Measurements from ENCODE around the gene DNAJC30.

The DNAJC30 gene

DNA sequence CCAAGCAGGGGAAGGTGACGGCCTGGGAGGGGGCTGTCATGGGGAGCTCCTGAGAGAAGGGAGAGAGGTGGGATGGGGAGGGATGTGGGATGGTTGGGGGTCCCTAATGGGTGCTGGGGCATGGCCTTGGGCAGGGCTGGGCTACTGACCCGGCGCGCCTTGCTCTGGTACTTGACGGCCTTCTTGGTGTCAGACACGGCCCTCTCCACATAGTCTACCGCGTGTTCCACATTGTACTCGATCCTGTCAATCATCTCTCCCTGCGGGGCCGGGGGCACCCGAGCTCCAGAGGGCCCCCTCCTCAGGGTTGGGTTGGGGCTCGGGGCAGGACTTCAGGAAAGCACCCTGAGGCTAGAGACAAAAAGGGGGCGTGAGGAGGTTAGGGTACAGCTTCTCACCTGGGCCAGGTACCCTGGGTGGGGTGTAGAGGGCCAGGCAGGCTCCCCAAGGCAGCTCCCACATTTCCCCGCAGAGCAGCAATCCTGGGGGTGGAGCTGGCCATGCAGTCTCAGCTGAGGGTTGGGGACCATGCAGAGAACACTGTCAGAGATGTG lies 17.4 kb upstream of the DNAJC30 start:
- H3K27ac ChIP-seq (ENCODE audit: insufficient read depth in 1 of 2, low read depth in 1 of 2, low read length in 2 of 2, poor library complexity in 1 of 2, severe bottlenecking in 2 of 2) = no peak overlapping the region
- no peaks in the 10 kb centered on the region for H3K9me3 ChIP-seq (ENCODE audit: control extremely low read depth in 1 of 5, control insufficient read depth in 4 of 5, insufficient read depth in 2 of 5, low read depth in 1 of 5, low read length in 4 of 5)
- CTCF ChIA-PET = interaction anchor here (0.8 to 2.4 kb wide), 13 partner anchors 8 to 94 kb away, joined by 3 to 12 read pairs (median 4); no protein-coding TSS in a partner anchor
- DNase-seq = no peak
- peaks cover 0 to 6% (median 1%) of the 10 kb centered on the region in 4 experiments for H3K4me1 ChIP-seq (ENCODE audit: control extremely low read depth in 1 of 4, control insufficient read depth in 4 of 4, insufficient read depth in 4 of 4, low read length in 3 of 4)
- no peak overlapping the region for H3K4me3 ChIP-seq (ENCODE audit: control insufficient read depth in 1 of 7, extremely low read depth in 1 of 7, insufficient read depth in 4 of 7, low read depth in 2 of 7, low read length in 6 of 7)
- 94% methylated on average over 14 of the region's 15 CpGs for WGBS (ENCODE audit: insufficient coverage)
- H3K27me3 ChIP-seq (replicated peaks in 2 of 5; ENCODE audit: control insufficient read depth in 4 of 5, insufficient read depth in 5 of 5, low read length in 4 of 5) = peaks cover 0 to 57% (median 30%) of the 10 kb centered on the region in 5 experiments
- POLR2A ChIA-PET = no interaction called here
- H3K36me3 ChIP-seq (ENCODE audit: control insufficient read depth in 4 of 4, insufficient read depth in 4 of 4, low read length in 3 of 4) = peaks cover 4 to 39% (median 23%) of the 10 kb centered on the region in 4 experiments

DNA sequence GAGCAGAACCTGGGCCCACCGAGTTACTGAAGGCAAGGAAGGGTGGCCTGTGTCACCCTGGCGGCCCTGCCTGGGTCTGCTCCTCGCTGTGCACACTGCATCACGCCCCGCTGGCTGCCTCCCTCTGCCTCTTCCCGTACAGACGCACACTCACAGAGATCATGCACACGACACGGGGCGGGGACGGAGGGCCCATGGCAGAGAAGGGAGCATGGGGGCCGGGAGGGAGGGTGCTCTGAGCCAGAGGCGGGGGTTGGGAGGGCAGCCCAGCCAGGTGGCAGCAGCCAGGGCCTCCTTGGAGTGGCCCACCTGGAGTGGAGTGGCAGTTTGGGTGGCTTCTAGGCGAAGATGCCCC lies 16.8 kb upstream of the DNAJC30 start:
- Histone ChIP-seq H3K4me1 (ENCODE audit: control extremely low read depth in 1 of 4, control insufficient read depth in 4 of 4, insufficient read depth in 4 of 4, low read length in 3 of 4) (peaks cover 0 to 6% (median 1%) of the 10 kb centered on the region in 4 experiments), H3K4me3 (ENCODE audit: control insufficient read depth in 1 of 7, extremely low read depth in 1 of 7, insufficient read depth in 4 of 7, low read depth in 2 of 7, low read length in 6 of 7) (no peak overlapping the region), H3K9me3 (ENCODE audit: control extremely low read depth in 1 of 5, control insufficient read depth in 4 of 5, insufficient read depth in 2 of 5, low read depth in 1 of 5, low read length in 4 of 5) (no peaks in the 10 kb centered on the region), H3K36me3 (ENCODE audit: control insufficient read depth in 4 of 4, insufficient read depth in 4 of 4, low read length in 3 of 4) (peaks cover 4 to 45% (median 25%) of the 10 kb centered on the region in 4 experiments), H3K27me3 (replicated peaks in 2 of 5; ENCODE audit: control insufficient read depth in 4 of 5, insufficient read depth in 5 of 5, low read length in 4 of 5) (peaks cover 0 to 51% (median 26%) of the 10 kb centered on the region in 5 experiments), H3K27ac (ENCODE audit: insufficient read depth in 1 of 2, low read depth in 1 of 2, low read length in 2 of 2, poor library complexity in 1 of 2, severe bottlenecking in 2 of 2) (no peak overlapping the region)
- DNase-seq = no peak
- ChIA-PET POLR2A (no interaction called here), CTCF (interaction anchor here (1.0 to 1.7 kb wide), 6 partner anchors 9 to 93 kb away, joined by 4 to 9 read pairs (median 4); no protein-coding TSS in a partner anchor)
- 96% methylated on average over 14 of the region's 14 CpGs for WGBS (ENCODE audit: insufficient coverage)

DNA sequence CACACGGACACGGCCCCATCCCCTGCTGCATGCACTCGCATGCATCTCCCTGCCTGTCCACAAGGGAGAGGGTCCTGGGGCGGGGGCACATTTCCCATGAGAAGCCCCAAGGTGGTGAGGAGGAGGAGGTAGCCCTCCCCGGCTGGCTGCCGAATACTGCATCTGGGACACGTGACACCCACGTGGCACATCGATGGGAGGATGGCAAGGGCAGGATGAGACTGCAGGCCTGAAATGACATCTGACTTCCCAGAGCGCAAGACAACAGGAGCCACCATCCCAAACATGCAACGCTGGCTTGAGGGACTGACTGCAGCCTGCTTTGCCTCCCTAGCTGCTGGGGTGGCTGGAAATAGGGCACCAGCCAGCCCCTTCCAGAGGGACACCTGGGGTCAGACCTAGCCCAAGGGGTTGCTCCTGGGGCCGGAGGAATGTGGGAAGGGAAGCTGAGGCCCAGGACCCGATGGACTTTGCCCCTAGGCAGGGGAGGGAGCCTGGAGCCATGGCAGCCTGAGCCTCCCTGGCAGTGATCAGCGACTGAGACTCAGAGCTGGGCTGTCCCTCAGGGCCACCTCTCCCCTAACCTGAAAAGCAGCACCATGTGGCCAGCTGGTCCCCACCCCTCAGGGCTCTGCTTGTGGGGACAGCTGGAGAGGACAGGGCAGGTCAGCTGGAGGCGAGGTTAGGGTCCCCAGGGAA lies 16.3 kb upstream of the DNAJC30 start:
- DNase-seq = no peak
- H3K27me3 ChIP-seq (replicated peaks in 2 of 5; ENCODE audit: control insufficient read depth in 4 of 5, insufficient read depth in 5 of 5, low read length in 4 of 5) = peaks cover 0 to 46% (median 24%) of the 10 kb centered on the region in 5 experiments
- H3K4me3 ChIP-seq (ENCODE audit: control insufficient read depth in 1 of 7, extremely low read depth in 1 of 7, insufficient read depth in 4 of 7, low read depth in 2 of 7, low read length in 6 of 7) = no peak overlapping the region
- no peak overlapping the region for H3K27ac ChIP-seq (ENCODE audit: insufficient read depth in 1 of 2, low read depth in 1 of 2, low read length in 2 of 2, poor library complexity in 1 of 2, severe bottlenecking in 2 of 2)
- ChIA-PET CTCF (interaction anchor here (0.6 to 3.0 kb wide), 4 partner anchors 9 to 227 kb away, joined by 3 to 10 read pairs (median 4); no protein-coding TSS in a partner anchor), POLR2A (no interaction called here)
- H3K36me3 ChIP-seq (ENCODE audit: control insufficient read depth in 4 of 4, insufficient read depth in 4 of 4, low read length in 3 of 4) = peaks cover 6 to 50% (median 30%) of the 10 kb centered on the region in 4 experiments
- no peaks in the 10 kb centered on the region for H3K9me3 ChIP-seq (ENCODE audit: control extremely low read depth in 1 of 5, control insufficient read depth in 4 of 5, insufficient read depth in 2 of 5, low read depth in 1 of 5, low read length in 4 of 5)
- peaks cover 0 to 6% (median 1%) of the 10 kb centered on the region in 4 experiments for H3K4me1 ChIP-seq (ENCODE audit: control extremely low read depth in 1 of 4, control insufficient read depth in 4 of 4, insufficient read depth in 4 of 4, low read length in 3 of 4)
- 98% methylated on average over 14 of the region's 15 CpGs for WGBS (ENCODE audit: insufficient coverage)

DNA sequence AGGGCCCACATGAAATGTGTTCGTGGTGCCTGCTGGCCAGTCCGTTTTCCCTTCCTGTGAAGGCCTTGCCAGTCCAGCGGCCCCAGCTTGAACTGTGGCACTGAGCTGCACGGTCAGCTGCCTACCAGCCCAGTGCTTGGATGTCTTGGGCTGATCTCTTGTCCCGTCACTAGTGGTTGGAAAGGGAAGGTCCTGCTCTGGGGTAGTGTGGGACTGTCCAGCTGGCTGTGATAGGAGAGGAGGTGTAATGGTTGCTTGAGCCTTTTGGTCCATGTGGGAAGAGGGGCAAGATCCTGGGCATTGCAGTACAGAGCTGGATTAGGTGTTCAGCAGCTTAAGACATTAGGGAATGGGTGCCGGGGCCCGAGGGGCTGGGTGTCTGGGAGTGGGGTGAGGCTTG lies 15.2 kb upstream of the DNAJC30 start:
- 100% methylated on average over 4 of the region's 7 CpGs for WGBS (ENCODE audit: insufficient coverage)
- CTCF ChIA-PET = interaction anchor here (0.6 to 3.0 kb wide), 6 partner anchors 8 to 226 kb away, joined by 3 to 10 read pairs (median 4); no protein-coding TSS in a partner anchor

DNA sequence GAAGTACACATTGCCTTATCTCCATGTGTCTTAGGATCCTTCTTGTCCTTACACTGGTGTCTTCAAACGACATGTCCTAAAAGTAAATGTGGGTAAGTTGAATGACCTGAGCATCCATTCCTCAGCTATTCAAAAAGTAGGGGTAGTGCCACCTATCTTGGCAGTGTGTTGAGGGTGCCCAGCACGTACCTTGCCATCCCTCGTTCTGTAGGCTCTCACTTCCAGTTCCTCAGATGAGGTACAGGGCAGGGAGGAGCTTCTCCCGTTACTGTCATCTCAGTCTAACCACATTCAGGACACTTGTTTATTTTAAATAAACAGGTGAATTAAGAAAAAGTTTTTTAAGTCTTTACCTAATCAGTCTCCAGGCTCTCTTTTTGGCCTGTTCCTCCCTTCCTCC lies 13.1 kb upstream of the DNAJC30 start:
- Histone ChIP-seq H3K27me3 (replicated peaks in 2 of 5; ENCODE audit: control insufficient read depth in 4 of 5, insufficient read depth in 5 of 5, low read length in 4 of 5) (peaks cover 0 to 16% (median 0%) of the 10 kb centered on the region in 5 experiments), H3K4me3 (ENCODE audit: control insufficient read depth in 1 of 7, extremely low read depth in 1 of 7, insufficient read depth in 4 of 7, low read depth in 2 of 7, low read length in 6 of 7) (no peak overlapping the region), H3K36me3 (ENCODE audit: control insufficient read depth in 4 of 4, insufficient read depth in 4 of 4, low read length in 3 of 4) (peaks cover 6 to 80% (median 52%) of the 10 kb centered on the region in 4 experiments), H3K27ac (ENCODE audit: insufficient read depth in 1 of 2, low read depth in 1 of 2, low read length in 2 of 2, poor library complexity in 1 of 2, severe bottlenecking in 2 of 2) (no peak overlapping the region), H3K4me1 (ENCODE audit: control extremely low read depth in 1 of 4, control insufficient read depth in 4 of 4, insufficient read depth in 4 of 4, low read length in 3 of 4) (no peaks in the 10 kb centered on the region), H3K9me3 (ENCODE audit: control extremely low read depth in 1 of 5, control insufficient read depth in 4 of 5, insufficient read depth in 2 of 5, low read depth in 1 of 5, low read length in 4 of 5) (no peaks in the 10 kb centered on the region)
- ChIA-PET CTCF (interaction anchor here (0.7 to 1.9 kb wide), 8 partner anchors 8 to 27 kb away, joined by 3 to 8 read pairs (median 3); no protein-coding TSS in a partner anchor), POLR2A (no interaction called here)
- no peak for DNase-seq
- WGBS (ENCODE audit: insufficient coverage) = 96% methylated on average over 3 of the region's 4 CpGs

More for the DNA sequence above, 15.2 kb upstream of the DNAJC30 start:
- peaks cover 0 to 37% (median 16%) of the 10 kb centered on the region in 5 experiments for H3K27me3 ChIP-seq (replicated peaks in 2 of 5; ENCODE audit: control insufficient read depth in 4 of 5, insufficient read depth in 5 of 5, low read length in 4 of 5)
- peaks cover 6 to 61% (median 39%) of the 10 kb centered on the region in 4 experiments for H3K36me3 ChIP-seq (ENCODE audit: control insufficient read depth in 4 of 4, insufficient read depth in 4 of 4, low read length in 3 of 4)
- no peak overlapping the region for H3K4me3 ChIP-seq (ENCODE audit: control insufficient read depth in 1 of 7, extremely low read depth in 1 of 7, insufficient read depth in 4 of 7, low read depth in 2 of 7, low read length in 6 of 7)
- POLR2A ChIA-PET = no interaction called here
- H3K4me1 ChIP-seq (ENCODE audit: control extremely low read depth in 1 of 4, control insufficient read depth in 4 of 4, insufficient read depth in 4 of 4, low read length in 3 of 4) = peaks cover 0 to 1% (median 0%) of the 10 kb centered on the region in 4 experiments
- H3K27ac ChIP-seq (ENCODE audit: insufficient read depth in 1 of 2, low read depth in 1 of 2, low read length in 2 of 2, poor library complexity in 1 of 2, severe bottlenecking in 2 of 2) = no peak overlapping the region
- DNase-seq = no peak
- no peaks in the 10 kb centered on the region for H3K9me3 ChIP-seq (ENCODE audit: control extremely low read depth in 1 of 5, control insufficient read depth in 4 of 5, insufficient read depth in 2 of 5, low read depth in 1 of 5, low read length in 4 of 5)

DNA sequence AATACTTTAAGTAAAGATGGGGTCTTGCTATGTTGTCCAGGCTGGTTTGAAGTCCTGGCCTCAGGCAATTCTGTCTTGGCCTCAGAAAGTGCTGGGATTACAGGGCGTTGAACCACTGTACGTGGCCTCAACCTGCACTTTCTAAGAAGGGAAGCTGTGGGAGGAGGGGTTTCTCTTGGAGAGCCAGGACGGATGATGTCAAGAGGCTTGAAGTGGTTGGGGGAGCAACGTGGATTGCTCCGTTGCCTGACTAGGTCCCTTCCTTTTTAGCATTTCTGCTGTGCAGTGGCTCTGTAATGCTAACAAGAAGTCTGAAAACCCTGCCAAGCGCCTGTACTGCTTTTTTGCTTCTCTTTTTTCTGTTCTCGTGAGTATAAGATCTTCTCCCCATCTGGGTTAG lies 7.4 kb upstream of the DNAJC30 start:
- Histone ChIP-seq H3K36me3 (ENCODE audit: control insufficient read depth in 4 of 4, insufficient read depth in 4 of 4, low read length in 3 of 4) (peaks cover 4 to 85% (median 53%) of the 10 kb centered on the region in 4 experiments), H3K27me3 (replicated peaks in 2 of 5; ENCODE audit: control insufficient read depth in 4 of 5, insufficient read depth in 5 of 5, low read length in 4 of 5) (no peaks in the 10 kb centered on the region), H3K27ac (ENCODE audit: insufficient read depth in 1 of 2, low read depth in 1 of 2, low read length in 2 of 2, poor library complexity in 1 of 2, severe bottlenecking in 2 of 2) (no peak overlapping the region), H3K4me3 (ENCODE audit: control insufficient read depth in 1 of 7, extremely low read depth in 1 of 7, insufficient read depth in 4 of 7, low read depth in 2 of 7, low read length in 6 of 7) (no peak overlapping the region), H3K4me1 (ENCODE audit: control extremely low read depth in 1 of 4, control insufficient read depth in 4 of 4, insufficient read depth in 4 of 4, low read length in 3 of 4) (no peaks in the 10 kb centered on the region), H3K9me3 (ENCODE audit: control extremely low read depth in 1 of 5, control insufficient read depth in 4 of 5, insufficient read depth in 2 of 5, low read depth in 1 of 5, low read length in 4 of 5) (no peaks in the 10 kb centered on the region)
- DNase-seq = no peak
- CTCF ChIA-PET = interaction anchor here (1.6 kb wide), 1 partner anchor 12 kb away, joined by 6 read pairs; no protein-coding TSS in a partner anchor
- 94% methylated on average over 6 of the region's 7 CpGs for whole genome bisulfite sequencing (ENCODE audit: insufficient coverage)
- POLR2A ChIA-PET = no interaction called here

DNA sequence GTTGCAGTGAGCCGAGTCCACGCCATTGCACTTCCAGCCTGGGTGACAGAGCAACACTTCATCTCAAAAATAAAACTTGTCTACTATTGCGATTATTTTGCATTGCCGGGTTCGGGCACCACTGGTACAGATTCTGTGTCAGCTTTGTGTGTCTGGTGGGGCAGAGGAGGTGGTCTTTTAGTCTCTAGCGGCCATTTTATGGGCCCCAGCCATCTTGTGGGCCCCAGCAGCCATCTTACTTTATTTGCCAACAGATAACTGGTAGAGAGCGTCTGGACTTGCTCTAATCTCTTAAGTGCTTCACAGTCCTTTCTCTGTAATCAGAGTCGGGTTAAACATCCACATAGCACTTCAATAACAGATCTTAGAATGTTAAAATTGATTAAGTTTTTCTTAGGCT lies 5.0 kb upstream of the DNAJC30 start:
- POLR2A ChIA-PET = no interaction called here
- WGBS (ENCODE audit: insufficient coverage) = 100% methylated on average over 2 of the region's 8 CpGs
- CTCF ChIA-PET = interaction anchor here (1.0 kb wide), 1 partner anchor 9 kb away, joined by 3 read pairs; no protein-coding TSS in a partner anchor
- no peaks in the 10 kb centered on the region for H3K27me3 ChIP-seq (replicated peaks in 2 of 5; ENCODE audit: control insufficient read depth in 4 of 5, insufficient read depth in 5 of 5, low read length in 4 of 5)
- H3K36me3 ChIP-seq (ENCODE audit: control insufficient read depth in 4 of 4, insufficient read depth in 4 of 4, low read length in 3 of 4) = peaks cover 2 to 62% (median 37%) of the 10 kb centered on the region in 4 experiments
- no peak overlapping the region for H3K4me3 ChIP-seq (ENCODE audit: control insufficient read depth in 1 of 7, extremely low read depth in 1 of 7, insufficient read depth in 4 of 7, low read depth in 2 of 7, low read length in 6 of 7)
- no peak for DNase-seq
- H3K4me1 ChIP-seq (ENCODE audit: control extremely low read depth in 1 of 4, control insufficient read depth in 4 of 4, insufficient read depth in 4 of 4, low read length in 3 of 4) = peaks cover 0 to 7% (median 4%) of the 10 kb centered on the region in 4 experiments
- H3K9me3 ChIP-seq (ENCODE audit: control extremely low read depth in 1 of 5, control insufficient read depth in 4 of 5, insufficient read depth in 2 of 5, low read depth in 1 of 5, low read length in 4 of 5) = no peaks in the 10 kb centered on the region
- no peak overlapping the region for H3K27ac ChIP-seq (ENCODE audit: insufficient read depth in 1 of 2, low read depth in 1 of 2, low read length in 2 of 2, poor library complexity in 1 of 2, severe bottlenecking in 2 of 2)
